Activated naive CD8-positive, alpha-beta T cell (primary cell): Measurements from ENCODE around the gene KIF22.

ENCODE experiments used
- H3K27ac Mint-ChIP-seq: one replicate; pipeline ENCODE4 v1.8.0; 2021; ENCODE audit warnings: mixed read lengths
- H3K27me3 Mint-ChIP-seq: one replicate; pipeline ENCODE4 v1.8.0; 2021; ENCODE audit warnings: mixed read lengths
- H3K36me3 Mint-ChIP-seq: one replicate; pipeline ENCODE4 v1.8.0; 2021; ENCODE audit warnings: mixed read lengths
- H3K4me1 Mint-ChIP-seq: one replicate; pipeline ENCODE4 v1.8.0; 2021; ENCODE audit warnings: low read depth, mixed read lengths
- H3K4me3 Mint-ChIP-seq: one replicate; pipeline ENCODE4 v1.8.0; 2021; ENCODE audit warnings: mild to moderate bottlenecking, mixed read lengths
- H3K9me3 Mint-ChIP-seq: one replicate; pipeline ENCODE4 v1.8.0; 2021; ENCODE audit warnings: low read depth, mixed read lengths

Gene KIF22

GRCh38 chr16:29813644-29814562 lies 23.4 kb downstream of the KIF22 start:
- Mint-ChIP-seq H3K4me3 (no peak overlapping the region), H3K36me3 (peaks cover 6% of the 10 kb centered on the region)

DNA sequence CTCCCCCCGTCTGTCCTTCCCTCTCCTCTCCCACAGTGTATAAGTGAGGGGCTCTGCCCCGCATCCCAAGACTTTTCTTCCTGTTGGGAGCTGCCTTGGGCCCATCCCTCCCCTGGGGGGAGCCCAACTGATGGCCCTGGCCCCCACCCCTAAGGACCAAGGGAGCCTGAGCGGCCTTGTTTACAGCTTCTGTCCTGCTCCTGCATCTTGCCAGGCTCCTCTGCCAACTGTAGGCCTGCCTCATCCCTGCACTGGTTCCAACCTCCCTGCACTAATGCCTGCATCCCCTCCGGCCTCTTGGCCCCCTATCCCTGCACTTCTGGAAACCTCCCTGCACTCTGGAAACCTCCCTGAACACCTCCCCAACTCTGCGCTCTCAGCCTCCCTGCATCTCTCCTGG lies 24.0 kb downstream of the KIF22 start:
- H3K4me3 Mint-ChIP-seq: peak overlapping the region; percentile 95
- H3K4me1 Mint-ChIP-seq: peaks cover 53% of the 10 kb centered on the region
- H3K27me3 Mint-ChIP-seq: no peaks in the 10 kb centered on the region
- H3K27ac Mint-ChIP-seq: peak overlapping the region; percentile 97
- H3K36me3 Mint-ChIP-seq: peaks cover 6% of the 10 kb centered on the region
- no peaks in the 10 kb centered on the region for H3K9me3 Mint-ChIP-seq

More at GRCh38 chr16:29813644-29814562, 23.4 kb downstream of the KIF22 start:
- Mint-ChIP-seq H3K4me1 (peaks cover 50% of the 10 kb centered on the region), H3K9me3 (no peaks in the 10 kb centered on the region), H3K27ac (no peak overlapping the region), H3K27me3 (no peaks in the 10 kb centered on the region)

DNA sequence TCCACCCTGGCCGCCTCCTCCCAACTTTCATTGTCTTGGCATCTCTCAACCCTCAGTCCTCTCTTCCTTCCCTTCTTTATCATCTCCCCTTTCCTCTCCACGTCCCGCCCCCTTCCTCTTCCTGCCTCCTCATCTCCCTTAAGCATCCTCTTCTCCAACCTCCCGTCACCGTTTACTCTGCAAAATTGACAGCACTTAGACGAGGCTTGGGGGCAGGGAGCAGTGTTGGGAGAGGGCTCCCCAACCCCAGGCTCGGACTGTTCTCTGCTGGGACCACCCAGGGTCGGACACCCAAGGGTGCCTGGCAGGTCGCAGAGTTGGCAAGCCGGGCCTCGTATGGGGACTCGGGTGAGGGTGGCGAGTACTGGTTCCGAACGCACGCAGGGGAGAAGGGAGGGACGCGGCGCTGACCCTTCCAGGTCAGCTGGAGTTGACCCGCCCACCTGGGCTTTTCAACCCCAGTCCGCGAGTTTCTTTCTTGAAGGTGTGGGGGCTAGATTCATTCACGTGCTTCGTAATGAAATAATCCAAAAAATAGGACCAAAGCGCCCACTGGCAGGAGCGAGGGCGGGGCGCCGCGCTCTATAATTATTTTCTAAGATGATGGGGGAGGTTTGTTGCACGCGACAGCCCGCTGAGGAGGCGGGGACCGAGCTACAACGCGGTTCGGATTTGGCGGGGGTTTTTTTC lies 24.6 kb downstream of the KIF22 start:
- no peaks in the 10 kb centered on the region for H3K27me3 Mint-ChIP-seq
- no peaks in the 10 kb centered on the region for H3K9me3 Mint-ChIP-seq
- peaks cover 6% of the 10 kb centered on the region for H3K36me3 Mint-ChIP-seq
- peak overlapping the region; percentile 95 for H3K4me3 Mint-ChIP-seq
- H3K4me1 Mint-ChIP-seq: peaks cover 55% of the 10 kb centered on the region
- peak overlapping the region; percentile 97 for H3K27ac Mint-ChIP-seq

DNA sequence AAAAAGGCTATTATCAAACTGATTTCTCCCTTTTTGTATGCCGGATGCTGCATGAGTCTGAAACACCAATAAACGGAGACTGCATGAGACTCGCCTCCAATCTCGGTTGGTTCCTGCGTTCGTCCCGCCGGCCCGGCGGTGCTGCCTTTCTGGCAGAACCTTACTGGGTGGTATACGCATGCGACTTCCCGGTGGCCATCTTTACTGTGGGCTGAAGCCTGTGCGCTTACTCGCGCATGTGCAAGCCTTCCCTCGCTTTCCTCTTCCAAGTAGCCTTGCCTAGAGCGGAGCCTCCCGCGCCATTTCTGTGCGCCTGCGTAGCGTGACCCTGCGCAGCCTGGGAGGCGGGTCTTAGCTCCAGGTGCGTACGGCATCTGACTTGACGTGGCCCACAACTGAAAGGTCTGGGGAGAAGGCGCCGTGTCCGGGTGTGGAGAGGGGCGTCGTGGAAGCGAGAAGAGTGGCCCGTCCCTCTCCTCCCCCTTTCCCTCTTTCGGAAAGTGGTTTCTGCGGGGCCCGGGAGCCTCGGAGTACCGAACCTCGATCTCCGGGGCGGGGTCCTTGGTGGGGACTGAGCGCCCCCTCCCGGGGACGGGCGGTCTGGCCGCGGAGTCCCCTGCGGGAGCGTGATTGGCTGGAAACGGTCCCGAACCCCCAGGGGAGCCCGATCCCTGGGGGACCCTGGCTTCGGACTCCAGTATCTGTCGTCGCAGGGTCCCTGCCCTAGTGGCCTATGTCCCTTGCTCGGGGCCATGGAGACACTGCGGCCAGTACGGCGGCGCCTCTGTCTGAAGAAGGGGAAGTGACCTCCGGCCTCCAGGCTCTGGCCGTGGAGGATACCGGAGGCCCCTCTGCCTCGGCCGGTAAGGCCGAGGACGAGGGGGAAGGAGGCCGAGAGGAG lies 25.5 kb downstream of the KIF22 start, which contains the start of gene PAGR1:
TSS of gene PAGR1 (plus strand) at position 360 of the 901 bp plus-strand sequence. CDS start at position 734, 374 bp downstream.
- Mint-ChIP-seq H3K9me3 (no peaks in the 10 kb centered on the region), H3K4me3 (peak within 1 kb of the TSS; percentile 95), H3K4me1 (peaks cover 53% of the 10 kb centered on the region), H3K27ac (peak within 1 kb of the TSS; percentile 97), H3K27me3 (no peaks in the 10 kb centered on the region), H3K36me3 (peaks cover 5% of the 10 kb centered on the region)

DNA sequence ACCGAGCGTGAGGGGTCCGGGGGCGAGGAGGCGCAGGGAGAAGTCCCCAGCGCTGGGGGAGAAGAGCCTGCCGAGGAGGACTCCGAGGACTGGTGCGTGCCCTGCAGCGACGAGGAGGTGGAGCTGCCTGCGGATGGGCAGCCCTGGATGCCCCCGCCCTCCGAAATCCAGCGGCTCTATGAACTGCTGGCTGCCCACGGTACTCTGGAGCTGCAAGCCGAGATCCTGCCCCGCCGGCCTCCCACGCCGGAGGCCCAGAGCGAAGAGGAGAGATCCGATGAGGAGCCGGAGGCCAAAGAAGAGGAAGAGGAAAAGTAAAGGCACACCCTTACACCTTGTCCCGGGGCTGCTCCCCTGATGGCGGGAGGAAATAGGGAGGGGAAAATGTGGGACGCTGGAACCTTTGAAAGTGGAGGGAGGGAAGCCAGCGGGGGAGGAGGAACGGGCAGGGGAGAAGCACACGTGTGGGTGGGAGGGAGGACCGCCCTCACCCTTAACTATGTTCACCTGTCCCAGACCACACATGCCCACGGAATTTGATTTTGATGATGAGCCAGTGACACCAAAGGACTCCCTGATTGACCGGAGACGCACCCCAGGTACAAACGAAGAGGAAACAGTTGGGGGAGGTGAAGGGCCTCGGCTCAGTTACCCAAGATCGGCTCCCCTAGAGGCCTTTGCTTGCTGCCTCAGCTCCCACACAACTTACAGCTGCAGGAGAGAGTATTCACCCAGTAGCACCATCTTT lies 26.3 kb downstream of the KIF22 start:
- H3K27me3 Mint-ChIP-seq: no peaks in the 10 kb centered on the region
- peak overlapping the region; percentile 97 for H3K27ac Mint-ChIP-seq
- peaks cover 54% of the 10 kb centered on the region for H3K4me1 Mint-ChIP-seq
- H3K9me3 Mint-ChIP-seq: no peaks in the 10 kb centered on the region
- H3K36me3 Mint-ChIP-seq: peaks cover 5% of the 10 kb centered on the region
- H3K4me3 Mint-ChIP-seq: peak overlapping the region; percentile 95

GRCh38 chr16:29818082-29818481 lies 27.5 kb downstream of the KIF22 start:
- Mint-ChIP-seq H3K4me1 (peaks cover 66% of the 10 kb centered on the region), H3K4me3 (peak overlapping the region; percentile 95), H3K27ac (peak overlapping the region; percentile 91), H3K9me3 (no peaks in the 10 kb centered on the region), H3K36me3 (peaks cover 5% of the 10 kb centered on the region), H3K27me3 (no peaks in the 10 kb centered on the region)

DNA sequence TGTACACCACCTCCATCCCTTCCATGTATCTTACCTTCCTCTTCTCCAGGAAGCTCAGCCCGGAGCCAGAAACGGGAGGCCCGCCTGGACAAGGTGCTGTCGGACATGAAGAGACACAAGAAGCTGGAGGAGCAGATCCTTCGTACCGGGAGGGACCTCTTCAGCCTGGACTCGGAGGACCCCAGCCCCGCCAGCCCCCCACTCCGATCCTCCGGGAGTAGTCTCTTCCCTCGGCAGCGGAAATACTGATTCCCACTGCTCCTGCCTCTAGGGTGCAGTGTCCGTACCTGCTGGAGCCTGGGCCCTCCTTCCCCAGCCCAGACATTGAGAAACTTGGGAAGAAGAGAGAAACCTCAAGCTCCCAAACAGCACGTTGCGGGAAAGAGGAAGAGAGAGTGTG lies 29.0 kb downstream of the KIF22 start:
- peak overlapping the region; percentile 91 for H3K27ac Mint-ChIP-seq
- H3K9me3 Mint-ChIP-seq: no peaks in the 10 kb centered on the region
- peak overlapping the region; percentile 95 for H3K4me3 Mint-ChIP-seq
- H3K27me3 Mint-ChIP-seq: no peaks in the 10 kb centered on the region
- peaks cover 66% of the 10 kb centered on the region for H3K4me1 Mint-ChIP-seq
- H3K36me3 Mint-ChIP-seq: peaks cover 5% of the 10 kb centered on the region

GRCh38 chr16:29820271-29820701 lies 29.7 kb downstream of the KIF22 start, which contains the start of gene MVP:
Gene MVP, plus strand, starts transcription at chr16:29820462. Its CDS starts 10,088 bp downstream, at chr16:29830550.
- peaks cover 5% of the 10 kb centered on the region for H3K36me3 Mint-ChIP-seq
- peaks cover 66% of the 10 kb centered on the region for H3K4me1 Mint-ChIP-seq

GRCh38 chr16:29820730-29821642 lies 30.4 kb downstream of the KIF22 start:
- Mint-ChIP-seq H3K9me3 (no peaks in the 10 kb centered on the region), H3K27me3 (no peaks in the 10 kb centered on the region), H3K4me1 (peaks cover 70% of the 10 kb centered on the region), H3K36me3 (peaks cover 5% of the 10 kb centered on the region), H3K4me3 (peak overlapping the region; percentile 95), H3K27ac (peak overlapping the region; percentile 91)

More at GRCh38 chr16:29820271-29820701, 29.7 kb downstream of the KIF22 start, which contains the start of gene MVP:
- Mint-ChIP-seq H3K27me3 (no peaks in the 10 kb centered on the region), H3K27ac (peak within 1 kb of the TSS; percentile 91), H3K4me3 (peak within 1 kb of the TSS; percentile 95), H3K9me3 (no peaks in the 10 kb centered on the region)

DNA sequence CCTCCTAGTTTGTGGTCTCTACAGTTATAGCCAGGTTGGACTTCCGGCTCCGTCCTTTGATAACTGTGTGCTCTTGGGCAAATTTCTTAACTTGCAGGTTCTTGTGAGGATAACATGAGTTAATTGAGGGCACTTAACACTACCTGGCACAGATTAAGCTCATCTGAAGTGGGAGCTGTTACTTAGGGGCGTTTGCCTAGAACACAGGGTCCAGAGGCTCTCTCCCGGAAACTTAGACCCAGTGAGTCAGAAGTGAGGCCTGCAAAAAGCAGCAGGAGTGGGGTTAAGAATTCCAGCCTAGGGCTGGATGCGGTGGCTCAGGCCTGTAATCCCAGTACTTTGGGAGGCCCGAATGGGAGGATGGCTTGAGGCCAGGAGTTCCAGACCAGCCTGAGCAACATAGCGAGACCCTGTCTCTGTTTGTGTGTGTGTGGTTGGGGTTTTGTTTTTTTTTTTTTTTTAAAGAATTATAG lies 31.1 kb downstream of the KIF22 start:
- peaks cover 5% of the 10 kb centered on the region for H3K36me3 Mint-ChIP-seq
- H3K27me3 Mint-ChIP-seq: no peaks in the 10 kb centered on the region
- H3K4me3 Mint-ChIP-seq: peak overlapping the region; percentile 95
- no peaks in the 10 kb centered on the region for H3K9me3 Mint-ChIP-seq
- H3K27ac Mint-ChIP-seq: peak overlapping the region; percentile 91
- peaks cover 76% of the 10 kb centered on the region for H3K4me1 Mint-ChIP-seq

- H3K4me3 Mint-ChIP-seq: peak overlapping the region; percentile 64
Measured at GRCh38 chr16:29824589-29825144, 34.1 kb downstream of the KIF22 start.

DNA sequence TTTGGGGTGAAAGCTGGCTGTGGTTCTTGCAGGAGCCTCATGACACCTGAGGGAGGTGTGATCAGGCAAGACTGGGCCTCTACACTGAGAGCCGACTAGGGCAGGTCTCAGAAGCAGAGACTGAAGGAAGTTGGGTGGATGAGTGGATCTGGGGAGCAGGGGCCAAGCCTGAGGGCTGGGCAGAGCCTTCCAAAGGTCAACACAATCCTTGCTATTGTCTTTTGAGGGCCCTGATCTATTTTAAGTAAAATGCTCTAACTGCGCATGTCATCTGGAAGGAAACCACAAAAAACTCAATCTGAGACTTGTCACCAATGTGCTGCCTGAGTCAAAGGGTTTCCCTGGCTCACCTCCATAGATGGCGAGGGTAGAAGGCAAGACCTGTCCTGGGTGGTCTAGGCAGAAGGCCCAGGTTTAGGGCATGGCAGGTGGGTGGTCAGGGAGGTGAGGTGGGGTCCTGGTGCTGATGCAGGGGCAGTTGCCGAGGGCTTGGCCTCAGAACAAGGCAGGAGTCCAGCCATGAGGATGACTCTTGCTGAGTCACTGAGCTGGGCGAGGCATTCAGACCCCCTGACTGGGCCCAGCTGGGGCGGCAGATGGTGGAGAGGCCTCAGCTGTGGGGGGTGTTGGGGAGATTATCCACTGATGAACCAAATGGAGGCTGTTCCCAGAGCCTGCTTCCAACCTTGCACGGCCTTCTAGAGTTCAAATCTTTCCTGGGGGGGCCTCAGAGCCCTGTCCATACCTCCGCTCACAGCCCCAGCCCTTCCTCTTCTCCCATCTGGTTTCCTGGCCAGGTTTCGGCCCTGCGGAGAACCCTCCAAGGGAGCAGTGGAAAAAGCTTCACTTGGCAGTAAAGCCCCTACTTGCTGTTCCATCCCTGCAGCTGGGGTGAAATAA lies 34.8 kb downstream of the KIF22 start:
- no peaks in the 10 kb centered on the region for H3K9me3 Mint-ChIP-seq
- H3K4me1 Mint-ChIP-seq: peaks cover 75% of the 10 kb centered on the region
- H3K27ac Mint-ChIP-seq: peak overlapping the region; percentile 88
- H3K4me3 Mint-ChIP-seq: peak overlapping the region; percentile 64
- no peaks in the 10 kb centered on the region for H3K27me3 Mint-ChIP-seq
- H3K36me3 Mint-ChIP-seq: no peaks in the 10 kb centered on the region

More at GRCh38 chr16:29824589-29825144, 34.1 kb downstream of the KIF22 start:
- Mint-ChIP-seq H3K36me3 (no peaks in the 10 kb centered on the region), H3K27ac (peak overlapping the region; percentile 88), H3K9me3 (no peaks in the 10 kb centered on the region), H3K27me3 (no peaks in the 10 kb centered on the region), H3K4me1 (peaks cover 77% of the 10 kb centered on the region)
